ENCODE measurements around the gene TNFSF9. TPM values are rescaled to one million over a fixed set of nuclear protein-coding genes. Genes with fewer than 3 reads are reported as not detected.
"Not testable (repeated sequence)": the region's sequence is repeated elsewhere in the genome, so short reads cannot be mapped to it uniquely, and the experiment has no call there.

TNFSF9 gene
- total RNA-seq, 1 experiment from 2014 or later, result 11.7 TPM

DNA sequence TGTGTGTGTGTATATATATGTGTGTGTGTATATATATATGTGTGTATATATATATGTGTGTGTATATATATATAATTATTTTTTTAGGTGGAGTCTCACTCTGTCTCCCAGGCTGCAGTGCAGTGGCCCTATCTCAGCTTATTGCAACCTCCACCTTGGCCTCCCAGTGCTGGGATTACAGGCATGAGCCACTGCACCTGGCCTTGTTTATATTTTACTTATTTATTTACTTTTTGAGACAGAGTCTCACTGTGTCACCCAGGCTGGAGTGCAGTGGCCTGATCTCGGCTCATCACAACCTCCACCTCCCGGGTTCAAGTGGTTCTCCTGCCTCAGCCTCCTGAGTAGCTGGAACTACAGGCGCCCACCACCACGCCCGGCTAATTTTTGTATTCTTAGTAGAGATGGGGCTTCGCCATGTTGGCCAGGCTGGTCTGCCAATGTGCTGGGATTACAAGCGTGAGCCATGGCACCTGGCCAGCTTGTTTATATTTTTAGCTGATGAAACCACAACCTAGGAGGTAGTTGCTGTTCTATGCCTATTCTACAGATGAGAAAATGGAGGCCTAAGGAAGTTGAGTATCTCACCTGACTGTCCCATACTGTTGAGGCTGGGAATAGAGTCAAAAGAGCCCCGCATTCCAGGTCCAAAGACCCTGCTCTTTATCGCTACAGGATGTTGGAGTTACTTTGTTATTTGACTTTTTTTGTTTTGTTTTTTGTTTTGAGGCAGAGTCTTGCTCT lies 22.6 kb upstream of the TNFSF9 start:
- DNase-seq (ENCODE audit: low read depth), result not testable (repeated sequence)

DNA sequence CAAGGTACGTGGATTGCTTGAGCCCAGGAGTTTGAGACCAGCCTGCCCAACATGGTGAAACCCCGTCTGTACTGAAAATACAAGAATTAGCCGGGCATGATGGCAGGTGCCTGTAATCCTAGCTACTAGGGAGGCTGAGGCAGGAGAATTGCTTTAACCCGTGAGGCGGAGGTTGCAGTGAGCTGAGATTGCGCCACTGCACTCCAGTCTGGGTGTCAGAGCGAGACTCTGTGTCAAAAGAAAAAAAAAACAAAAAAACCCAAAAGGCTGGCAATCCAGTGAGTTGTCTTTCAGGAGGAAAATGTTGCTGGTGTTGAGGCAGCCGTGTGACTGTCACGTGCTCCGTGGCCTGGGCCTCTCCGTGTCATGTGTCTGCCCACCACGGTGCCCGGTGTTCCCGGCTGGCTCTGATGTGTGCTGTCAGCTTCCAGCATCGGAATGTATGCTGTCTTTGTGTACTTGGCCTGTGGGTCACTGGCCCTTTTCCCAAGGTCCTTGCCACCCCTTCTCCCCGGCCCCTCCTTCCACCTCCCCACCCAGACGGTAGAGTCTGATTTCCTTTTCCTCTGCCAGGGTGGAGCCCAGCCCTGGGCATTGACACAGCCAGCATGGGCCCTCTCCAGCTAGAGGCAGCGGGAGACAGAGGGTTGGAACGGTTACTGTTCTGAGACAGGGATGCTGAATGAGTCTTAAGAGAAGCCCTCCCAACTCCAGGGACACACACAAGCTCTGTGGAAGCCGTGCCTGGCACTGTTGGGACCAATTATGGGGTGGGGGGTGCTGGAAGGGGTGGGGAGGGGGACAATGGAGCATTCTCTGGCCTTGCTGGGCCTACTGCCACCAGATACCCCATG lies 21.5 kb upstream of the TNFSF9 start:
- DNase-seq (ENCODE audit: low read depth), result no peak

DNA sequence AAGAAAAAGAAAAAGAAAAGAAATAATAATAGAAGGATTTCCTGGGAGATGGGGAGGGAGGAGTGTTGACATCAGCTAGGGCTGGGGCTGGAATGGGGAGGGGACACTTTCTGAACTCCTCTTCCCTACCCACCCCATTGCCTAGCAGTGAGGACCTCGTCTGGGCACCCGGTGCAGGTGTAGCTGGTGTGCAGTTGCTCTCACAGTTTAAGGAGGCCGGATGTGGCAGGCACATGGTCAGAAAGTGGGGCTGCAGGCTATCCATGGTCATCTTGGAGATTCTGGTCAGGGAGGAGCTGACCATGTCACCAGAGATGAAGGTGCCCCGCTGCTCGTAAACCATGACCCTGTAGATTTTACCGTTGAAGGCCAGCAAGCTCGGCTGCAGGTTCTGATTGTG lies 20.2 kb upstream of the TNFSF9 start:
- DNase-seq (ENCODE audit: low read depth), result no peak

DNA sequence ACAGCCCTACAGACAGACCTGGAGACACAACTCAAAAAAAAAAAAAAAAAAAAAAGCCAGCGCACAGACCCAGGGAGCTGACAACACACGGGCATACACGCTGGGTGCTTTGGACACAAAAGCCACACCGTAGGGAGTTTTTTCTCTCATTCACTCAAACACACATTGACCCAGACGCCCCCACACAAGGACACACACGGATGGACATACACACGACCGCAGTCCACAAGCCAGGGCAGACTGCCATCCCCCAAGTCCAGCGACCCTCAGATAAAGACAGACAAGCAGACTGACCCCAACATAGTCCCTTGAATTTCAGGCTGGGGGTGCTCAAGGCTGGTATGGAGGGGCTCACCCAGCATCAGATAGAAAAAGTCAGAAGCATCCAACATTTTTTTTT lies 16.7 kb upstream of the TNFSF9 start:
- DNase-seq (ENCODE audit: low read depth), result no peak

DNA sequence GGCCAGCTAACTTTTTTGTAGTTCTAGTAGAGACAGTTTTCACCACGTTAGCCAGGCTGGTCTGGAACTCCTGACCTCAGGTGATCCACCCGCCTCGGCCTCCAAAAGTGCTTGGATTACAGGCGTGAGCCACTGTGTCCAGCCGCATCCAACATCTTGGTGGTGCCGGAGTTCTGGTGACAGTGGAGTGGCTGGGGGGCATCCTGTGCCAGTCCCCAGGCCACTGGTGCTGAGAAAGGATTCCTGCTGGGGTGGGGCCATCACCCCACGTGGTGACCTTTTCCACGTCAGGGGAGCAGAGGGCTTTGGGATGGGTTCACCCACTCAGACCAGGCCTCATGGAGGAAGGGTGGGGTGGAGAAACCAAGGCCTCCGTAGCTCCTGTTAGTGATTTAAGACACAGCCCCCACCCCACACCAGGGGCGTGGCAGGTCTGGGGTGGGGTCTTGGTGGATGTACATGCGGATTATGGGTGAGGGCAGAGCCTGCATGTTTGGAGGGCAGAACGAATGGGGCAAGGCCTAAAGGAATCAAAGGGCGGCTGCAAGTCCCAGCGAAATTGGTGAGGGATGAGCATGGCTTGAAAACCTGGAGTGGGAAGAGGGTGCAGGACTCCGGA lies 15.8 kb upstream of the TNFSF9 start:
- no peak for DNase-seq (ENCODE audit: low read depth)

DNA sequence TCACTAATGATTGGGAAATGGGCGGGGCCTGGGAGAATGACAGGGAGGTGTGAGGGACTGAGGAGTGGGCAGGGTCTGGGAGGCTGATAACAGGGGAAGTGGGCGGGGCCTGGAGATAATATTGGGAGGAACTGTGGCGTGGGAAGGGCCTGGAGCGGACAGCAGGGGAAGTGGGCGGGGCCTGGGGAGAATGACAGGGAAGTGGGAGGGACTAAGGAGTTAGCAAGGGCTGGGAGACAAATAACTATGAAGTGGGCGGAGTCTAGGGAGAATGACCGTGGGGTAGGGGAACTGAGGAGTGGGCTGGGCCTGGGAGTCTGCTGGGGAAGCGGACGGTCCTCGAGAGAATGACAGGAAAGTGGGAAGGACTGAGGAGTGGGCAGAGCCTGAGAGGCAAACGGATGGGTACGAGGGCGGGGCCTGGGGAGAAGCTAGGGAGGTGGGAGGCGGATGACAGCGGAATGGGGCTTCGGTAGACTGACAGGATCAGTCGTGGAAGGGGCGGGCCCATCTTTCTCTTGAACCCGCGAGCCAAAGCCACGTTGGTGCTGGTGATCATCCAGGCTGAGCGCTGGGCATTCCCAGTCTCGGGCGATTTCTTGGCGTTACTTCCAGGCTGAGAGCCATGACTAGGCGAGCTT lies 14.7 kb upstream of the TNFSF9 start:
- DNase-seq (ENCODE audit: low read depth), result peak; percentile 96

DNA sequence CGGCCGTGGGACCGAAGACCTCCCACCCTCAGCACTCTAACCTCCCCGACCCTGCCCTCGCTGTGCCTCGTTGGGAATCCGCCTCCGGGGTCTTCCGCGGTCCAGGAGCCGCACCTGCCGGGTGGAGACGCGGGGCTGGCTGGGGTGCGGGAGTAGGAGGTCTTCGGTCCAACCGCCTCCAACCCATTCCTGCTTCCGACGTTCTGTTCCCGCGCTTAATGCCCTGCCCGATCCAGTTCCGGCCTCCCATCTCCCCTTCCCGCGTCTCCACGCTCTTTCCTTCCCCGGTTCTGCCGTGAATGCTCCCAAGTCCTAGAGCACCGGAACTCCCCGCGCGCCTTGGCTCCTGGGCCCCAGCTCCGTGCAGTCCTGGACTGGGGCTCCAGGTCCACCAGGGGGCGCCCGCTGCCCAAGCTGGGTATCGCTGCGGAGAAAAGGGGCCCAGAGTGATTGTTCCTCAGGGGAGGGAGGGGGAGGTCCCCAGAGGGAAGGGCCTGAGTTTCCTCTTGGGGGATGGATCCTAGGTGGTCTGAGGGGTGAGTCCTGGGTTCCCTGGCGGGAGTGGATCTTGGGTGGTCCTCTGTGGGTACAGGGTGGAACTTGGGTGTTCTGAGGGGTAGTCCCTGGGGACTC lies 14.1 kb upstream of the TNFSF9 start:
- peak; percentile 89 for DNase-seq (ENCODE audit: low read depth)

DNA sequence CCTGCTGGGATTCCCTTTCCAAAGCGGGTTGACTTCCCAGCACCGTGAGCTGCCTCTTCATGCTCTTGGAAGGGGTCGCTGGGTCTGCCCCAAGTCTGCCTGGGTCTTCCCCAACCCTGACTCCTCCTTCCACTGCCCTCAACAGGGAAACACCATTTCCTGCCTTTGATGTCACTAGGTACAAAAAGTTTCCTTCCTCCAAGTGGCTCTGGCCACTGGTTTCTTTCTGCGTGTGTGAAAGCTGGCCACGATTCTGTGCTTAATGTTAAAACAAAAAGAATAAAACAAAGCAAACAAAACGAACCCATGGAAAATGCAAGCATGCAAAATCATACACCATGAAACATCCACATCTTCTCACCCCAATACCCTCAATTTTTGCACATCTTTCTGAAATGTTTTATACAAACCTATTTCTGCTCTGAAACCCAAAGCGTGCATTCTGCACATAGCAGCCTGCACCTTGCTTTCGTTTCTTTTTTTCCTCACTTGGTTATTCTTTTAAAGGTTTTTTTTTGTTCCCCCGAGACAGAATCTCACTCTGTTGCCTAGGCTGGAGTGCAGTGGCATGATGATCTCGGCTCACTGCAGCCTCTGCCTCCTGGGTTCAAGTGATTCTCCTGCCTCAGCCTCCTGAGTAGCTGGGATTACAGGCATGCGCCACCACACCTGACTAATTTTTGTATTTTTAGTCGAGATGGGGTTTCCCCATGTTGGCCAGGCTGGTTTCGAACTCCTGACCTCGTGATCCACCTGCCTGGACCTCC lies 12.5 kb upstream of the TNFSF9 start:
- peak; percentile 24 for DNase-seq (ENCODE audit: low read depth)

DNA sequence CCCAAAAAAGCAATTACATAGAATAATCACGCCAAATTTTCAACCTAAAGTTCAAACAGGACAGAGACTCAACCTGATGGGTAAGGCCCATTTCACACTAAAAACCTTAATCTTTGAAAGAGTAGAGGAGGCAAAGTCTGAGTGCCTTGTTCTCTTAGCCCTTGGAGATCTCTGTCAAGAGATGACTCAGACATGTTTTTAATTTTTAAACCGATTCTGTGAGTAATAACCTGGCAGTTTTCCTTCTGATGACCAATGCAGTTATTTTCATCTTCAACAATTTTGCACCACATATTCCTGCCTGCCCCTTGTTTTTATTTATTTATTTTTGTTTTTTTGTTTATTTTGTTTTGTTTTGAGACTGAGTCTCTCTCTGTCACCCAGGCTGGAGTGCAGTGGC lies 11.5 kb upstream of the TNFSF9 start:
- DNase-seq (ENCODE audit: low read depth), result peak; percentile 82

DNA sequence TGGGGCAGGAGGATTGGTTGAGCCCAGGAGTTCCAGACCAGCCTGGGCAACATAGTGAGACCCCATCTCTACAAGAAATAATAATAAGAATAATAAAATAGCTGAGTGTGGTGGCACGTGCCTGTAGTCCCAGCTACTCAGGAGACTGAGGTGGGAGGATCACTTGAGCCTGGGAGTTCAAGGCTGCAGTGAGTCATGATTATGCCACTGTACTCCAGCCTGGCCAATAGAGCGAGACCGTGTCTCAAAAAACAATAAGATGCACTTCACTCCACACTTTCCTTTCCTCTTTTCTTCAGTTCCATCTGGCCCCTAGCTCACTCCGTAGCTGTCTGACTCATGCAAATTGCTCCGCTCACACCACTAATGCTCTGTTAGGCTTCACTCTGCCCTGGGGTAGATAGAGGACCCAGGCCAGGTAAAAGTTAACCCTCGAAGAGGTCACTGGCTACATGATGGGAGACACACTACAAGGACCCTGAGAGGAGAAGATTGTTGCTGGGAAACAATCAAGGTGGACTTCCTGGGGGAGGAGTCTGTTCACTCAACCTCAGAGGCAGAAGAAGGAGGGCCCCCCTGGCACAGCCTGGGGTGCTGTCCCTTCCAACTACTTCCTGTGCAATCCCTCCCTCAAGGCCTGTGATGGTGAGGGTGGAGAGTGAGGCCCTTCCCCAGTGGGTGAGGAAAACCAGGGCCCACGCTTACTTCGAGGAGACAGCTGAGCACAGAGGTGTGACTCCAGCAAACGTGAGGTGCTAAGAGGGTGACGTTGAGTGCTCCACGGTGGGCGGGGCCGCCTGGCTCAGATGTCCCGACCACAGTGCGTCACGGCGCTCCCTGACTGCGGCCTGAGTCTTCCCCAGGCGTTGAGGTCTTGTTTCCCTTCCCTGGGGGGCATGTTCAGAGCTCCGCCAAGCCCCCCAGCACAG lies 8.8 kb upstream of the TNFSF9 start:
- peak; percentile 67 for DNase-seq (ENCODE audit: low read depth)

DNA sequence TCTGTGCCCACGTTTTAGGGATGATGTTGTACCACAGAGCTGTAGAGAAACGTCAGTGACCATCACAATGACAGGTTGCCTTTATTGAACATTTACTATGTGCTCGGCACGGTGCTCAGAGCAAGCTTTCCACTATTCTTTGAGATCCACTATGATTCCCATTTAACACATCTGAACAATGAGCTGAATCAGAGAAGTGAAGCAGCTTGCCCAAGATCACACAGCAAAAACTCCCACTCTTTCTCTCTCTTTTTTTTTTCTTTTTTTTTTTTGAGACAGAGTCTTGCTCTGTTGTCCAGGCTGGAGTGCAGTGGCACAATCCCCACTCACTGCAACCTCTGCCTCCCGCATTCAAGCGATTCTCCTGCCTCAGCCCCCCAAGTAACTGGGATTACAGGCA lies 8.1 kb upstream of the TNFSF9 start:
- DNase-seq (ENCODE audit: low read depth), result no peak

DNA sequence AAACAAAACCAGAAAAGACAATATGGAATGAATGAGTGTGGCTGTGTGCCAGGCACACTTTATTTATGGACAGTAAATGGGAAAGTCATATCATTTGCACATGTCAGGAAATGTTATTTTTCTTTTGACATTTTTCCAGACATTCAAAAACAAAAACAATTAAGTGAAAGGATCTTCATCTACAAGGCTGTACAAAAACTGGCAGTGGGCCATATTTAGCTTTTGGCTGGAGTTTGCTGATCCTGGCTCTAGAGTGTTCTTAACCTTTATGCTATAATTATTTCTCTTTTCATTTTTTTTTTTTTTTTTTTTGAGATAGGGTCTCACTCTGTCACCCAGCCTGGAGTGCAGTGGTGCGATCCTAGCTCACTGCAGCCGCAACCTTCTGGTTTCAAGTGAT lies 6.5 kb upstream of the TNFSF9 start:
- DNase-seq (ENCODE audit: low read depth), result no peak

DNA sequence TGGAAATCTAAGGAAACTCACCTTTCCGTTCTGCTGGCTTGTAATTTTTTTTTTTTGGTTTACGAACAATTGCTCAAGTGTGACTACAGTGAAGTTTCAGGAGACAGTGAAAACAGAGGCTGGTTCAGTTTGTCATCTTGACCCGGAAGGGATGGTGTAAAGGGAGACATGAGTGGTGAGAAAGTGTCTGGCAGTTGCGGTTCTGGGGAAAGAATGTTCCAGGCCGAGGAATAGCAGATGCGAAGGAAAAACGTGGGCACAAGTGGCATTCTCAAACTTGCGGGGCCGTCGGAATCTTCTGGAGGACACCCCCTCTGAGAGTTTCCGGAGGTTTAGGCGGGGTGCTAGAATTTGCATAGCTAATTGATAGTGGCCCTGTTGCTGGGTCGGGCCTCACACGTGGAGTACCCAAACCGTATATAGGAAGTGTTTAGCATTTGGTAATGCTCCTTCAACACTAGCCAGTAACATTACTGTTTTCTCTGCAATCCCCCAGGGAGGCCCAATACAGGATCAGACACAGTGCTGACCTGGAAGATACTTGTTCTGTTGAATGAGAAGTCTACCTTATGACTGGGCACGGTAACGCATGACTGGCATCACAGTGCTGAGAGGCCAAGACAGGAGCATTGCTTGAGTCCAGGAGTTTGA lies 2.8 kb upstream of the TNFSF9 start:
- DNase-seq (ENCODE audit: low read depth), result no peak

DNA sequence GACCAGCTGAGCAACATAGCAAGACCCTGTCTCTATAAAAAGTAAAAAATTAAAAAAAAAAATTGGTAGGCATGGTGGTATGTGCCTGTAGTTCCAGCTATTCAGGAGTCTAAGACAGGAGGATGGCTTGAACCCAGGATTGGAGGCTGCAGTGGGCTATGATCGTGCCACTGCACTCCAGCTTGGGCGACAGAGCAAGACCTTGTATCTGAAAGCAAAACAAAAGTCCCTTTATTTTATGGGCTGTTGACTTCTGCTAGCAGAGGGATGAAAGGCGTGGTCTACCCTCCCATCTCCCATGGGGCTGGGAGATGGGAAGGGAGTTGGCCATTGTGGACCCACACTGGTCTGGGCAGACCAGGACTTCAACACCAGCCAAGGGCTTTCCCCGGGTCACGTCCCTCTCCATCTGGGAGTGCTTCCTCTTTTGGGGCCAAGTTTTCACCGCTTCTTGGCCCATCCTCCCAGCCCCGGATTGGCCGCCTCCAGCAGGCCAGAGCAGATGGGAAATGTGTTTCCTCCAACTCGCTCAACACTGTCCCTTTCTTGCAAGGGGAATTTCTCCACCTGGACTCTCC lies 2.2 kb upstream of the TNFSF9 start:
- DNase-seq (ENCODE audit: low read depth), result no peak

DNA sequence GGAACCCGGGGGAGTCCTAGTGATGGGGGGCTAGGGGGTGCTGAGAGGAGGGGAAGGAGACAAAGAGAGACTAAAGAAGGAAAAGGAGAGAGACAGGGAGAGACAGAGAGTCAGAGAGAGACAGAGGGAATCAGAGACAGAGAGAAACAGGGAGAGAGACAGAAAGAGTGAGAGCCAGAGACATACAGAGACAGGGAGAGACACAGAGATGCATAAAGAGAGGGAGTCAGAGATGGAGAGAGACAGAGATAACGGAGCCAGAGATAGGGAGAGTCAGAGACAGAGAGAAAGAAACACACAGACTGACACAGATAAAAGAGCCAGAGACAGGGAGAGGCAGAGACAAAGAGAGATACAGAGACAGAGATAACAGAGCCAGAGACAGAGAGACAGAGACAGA lies 1.5 kb upstream of the TNFSF9 start:
- no peak for DNase-seq (ENCODE audit: low read depth)

DNA sequence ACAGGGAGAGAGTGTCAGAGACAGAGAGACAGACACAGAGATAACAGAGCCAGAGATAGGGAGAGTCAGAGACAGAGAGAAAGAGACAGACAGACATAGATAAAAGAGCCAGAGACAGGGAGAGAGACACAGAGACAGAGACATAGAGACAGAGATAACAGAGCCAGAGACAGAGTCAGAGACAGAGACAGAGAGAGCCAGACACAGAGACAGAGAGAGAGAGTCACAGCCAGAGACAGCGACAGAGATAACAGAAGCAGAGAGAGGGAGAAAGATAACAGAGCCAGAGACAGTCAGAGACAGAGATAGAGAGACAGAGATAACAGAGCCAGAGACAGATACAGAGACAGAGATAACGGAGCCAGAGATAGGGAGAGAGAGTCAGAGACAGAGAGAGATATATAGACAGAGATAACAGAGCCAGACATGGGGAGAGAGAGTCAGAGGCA lies 865 bp upstream of the TNFSF9 start:
- no peak for DNase-seq (ENCODE audit: low read depth)

DNA sequence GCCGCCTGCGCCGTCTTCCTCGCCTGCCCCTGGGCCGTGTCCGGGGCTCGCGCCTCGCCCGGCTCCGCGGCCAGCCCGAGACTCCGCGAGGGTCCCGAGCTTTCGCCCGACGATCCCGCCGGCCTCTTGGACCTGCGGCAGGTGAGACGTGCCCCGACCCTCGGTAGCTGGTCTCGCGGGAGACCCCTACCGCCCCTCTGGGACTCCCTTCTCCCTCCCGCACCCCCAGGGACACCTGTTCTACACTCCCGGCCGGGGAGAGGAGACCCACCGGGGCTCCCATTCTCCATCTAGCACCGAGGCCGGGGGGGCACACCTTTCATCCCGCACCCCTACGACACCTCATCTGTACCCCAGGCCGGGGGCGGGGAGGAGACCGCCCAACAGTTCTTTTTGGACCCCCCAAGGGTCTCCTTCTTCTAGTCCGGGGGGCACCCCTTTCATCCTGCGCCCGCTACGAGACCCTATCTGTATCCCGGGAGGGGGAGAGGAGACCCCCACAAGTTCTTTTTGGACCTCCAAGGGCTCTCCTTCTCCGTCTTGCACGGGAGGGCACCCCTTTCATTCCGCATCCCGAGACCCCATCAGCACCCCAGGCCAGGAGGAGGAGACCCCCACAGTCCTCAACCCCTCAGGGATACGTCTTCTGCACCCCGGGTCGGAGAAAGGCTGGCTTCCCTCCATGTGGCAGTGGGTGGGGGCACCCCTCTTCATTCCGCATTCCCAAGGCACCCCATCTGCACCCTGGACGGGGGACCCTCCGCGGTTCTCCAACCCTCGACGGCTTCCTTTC lies 533 bp downstream of the TNFSF9 start:
- DNase-seq (ENCODE audit: low read depth), result no peak

DNA sequence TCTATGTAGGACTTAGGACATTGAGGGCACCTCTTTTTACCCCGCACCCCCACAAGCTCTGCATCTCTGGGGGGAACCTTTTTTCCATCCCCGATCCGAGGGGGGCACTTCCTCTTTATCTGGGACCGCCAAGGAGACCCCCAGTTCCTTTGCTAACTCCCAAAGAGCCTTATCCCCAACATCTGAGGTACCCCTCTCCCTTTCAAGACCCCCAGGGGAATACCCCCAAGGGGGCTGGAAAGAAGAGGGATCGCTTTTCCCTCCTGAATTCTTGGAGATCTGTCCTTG lies 1.1 kb downstream of the TNFSF9 start:
- DNase-seq (ENCODE audit: low read depth), result no peak

All from M059J (cell line).